GM15510 (cell line): Measurements from ENCODE around the gene CD302.

Experiments
- POLR2A ChIP-seq: IDR thresholded peaks from 3 replicates; pipeline ENCODE4 v1.6.1; 2011; ENCODE audit warnings: borderline replicate concordance; ENCODE audit not compliant: insufficient read length; ENCODE audit errors: extremely low read depth

CD302 gene

DNA sequence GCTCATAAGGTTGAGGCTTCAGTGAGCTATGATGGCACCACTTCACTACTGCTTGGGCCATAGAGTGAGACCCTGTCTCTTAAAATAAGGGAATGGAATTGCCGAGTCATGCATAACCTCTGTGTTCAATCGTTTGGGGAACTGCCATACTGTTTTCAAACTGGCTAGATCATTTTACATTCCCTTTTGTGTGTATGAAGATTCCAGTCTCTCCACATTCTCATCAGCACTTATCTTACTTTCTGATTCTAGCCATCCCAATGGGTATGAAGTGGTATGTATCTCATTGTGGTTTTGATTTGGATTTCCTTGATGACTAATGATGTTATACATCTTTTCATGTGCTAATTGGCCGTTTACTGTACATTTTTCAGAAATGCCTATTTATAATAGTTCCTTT, 62.0 kb downstream of the CD302 start:
- no peak for TF ChIP-seq POLR2A

DNA sequence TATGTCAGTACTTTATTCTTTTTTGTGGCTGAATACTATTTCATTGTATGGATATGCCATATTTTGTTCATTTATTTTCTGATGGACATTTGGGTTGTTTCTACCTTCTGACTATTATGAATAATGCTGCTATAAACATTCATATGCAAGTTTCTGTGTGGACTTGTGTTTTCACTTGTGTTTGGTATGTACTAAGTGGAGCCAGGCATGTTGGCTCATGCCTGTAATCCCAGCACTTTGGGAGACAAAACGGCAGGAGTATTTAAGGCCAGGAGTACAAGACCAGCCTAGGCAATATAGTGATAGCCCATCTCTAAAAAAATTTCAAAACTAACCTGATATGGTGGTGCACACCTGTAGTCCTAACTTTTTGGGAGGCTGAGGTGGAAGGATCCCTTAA, 62.4 kb downstream of the CD302 start:
- TF ChIP-seq POLR2A = no peak

DNA sequence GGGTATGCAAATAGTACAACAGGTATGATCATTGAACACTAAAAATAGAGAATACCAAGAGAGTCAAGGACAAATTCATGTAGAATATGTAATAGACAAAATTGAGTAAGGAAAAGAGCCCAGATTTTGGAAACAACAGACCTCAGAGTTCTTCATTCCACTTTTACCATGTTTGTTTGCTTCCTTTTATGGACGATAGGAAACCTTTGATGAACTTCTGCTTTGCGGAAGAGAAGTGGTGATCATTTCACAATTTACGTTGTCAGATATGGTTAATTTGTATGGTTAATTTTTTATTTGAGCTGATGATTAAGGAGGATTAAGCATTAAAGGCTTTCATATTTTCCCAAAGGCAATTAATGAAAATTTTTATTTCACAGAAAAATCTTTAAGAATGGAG, 69.4 kb downstream of the CD302 start:
- TF ChIP-seq POLR2A = no peak

- no peak for TF ChIP-seq POLR2A
Measured at GRCh38 chr2:159725713-159726112, 72.3 kb downstream of the CD302 start.

DNA sequence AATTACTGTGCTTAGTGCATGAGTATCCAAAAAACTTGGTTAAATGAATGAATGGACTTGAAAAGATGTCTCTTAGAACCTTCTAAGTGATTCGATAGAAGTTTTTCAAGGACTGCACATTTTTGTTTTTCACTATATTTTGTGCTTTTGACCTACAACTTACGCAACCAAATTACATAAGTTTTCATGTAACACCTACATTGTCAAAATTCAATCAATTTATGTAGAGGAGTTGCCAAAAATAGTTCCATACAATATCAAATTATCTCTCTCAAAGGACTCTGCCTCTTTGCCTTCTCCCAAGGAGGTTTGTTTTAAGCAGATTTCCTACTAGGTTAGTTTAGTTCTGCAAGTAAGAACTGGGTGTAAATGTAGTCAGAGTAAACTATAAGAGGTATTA, 75.4 kb downstream of the CD302 start:
- TF ChIP-seq POLR2A = no peak

- no peak for TF ChIP-seq POLR2A
Measured at GRCh38 chr2:159720676-159721075, 77.3 kb downstream of the CD302 start.
